OCI-M1 (cell line): Measurements from ENCODE around the gene NLRP10.
"Not testable (repeated sequence)": the region's sequence is repeated elsewhere in the genome, so short reads cannot be mapped to it uniquely, and the experiment has no call there.

Experiments
- DNase-seq: peaks from one replicate; lab custom pipeline; 2025; lab: John Stamatoyannopoulos, UW

Gene NLRP10

GRCh38 chr11:7965386-7965785 lies at the start of gene NLRP10:
Gene NLRP10, minus strand, starts transcription at chr11:7965447. Its CDS starts 1,952 bp downstream, at chr11:7963495.
- no peak for DNase-seq

GRCh38 chr11:8013833-8014232 lies 48.6 kb upstream of the NLRP10 start:
- DNase-seq = no peak

- DNase-seq = no peak
Observed at GRCh38 chr11:8011981-8012444, 46.8 kb upstream of the NLRP10 start.

GRCh38 chr11:8011371-8011770 lies 46.1 kb upstream of the NLRP10 start:
- no peak for DNase-seq

- DNase-seq = no peak
Observed at GRCh38 chr11:8009856-8010255, 44.6 kb upstream of the NLRP10 start.

- DNase-seq = no peak
Observed at GRCh38 chr11:8008212-8008611, 43.0 kb upstream of the NLRP10 start.

- peak; percentile 79 for DNase-seq
Observed at GRCh38 chr11:8006349-8006977, 41.2 kb upstream of the NLRP10 start.

- DNase-seq = no peak
Observed at GRCh38 chr11:8005556-8005955, 40.3 kb upstream of the NLRP10 start.

GRCh38 chr11:8004008-8004407 lies 38.8 kb upstream of the NLRP10 start:
- DNase-seq = no peak

GRCh38 chr11:8003187-8003586 lies 37.9 kb upstream of the NLRP10 start:
- DNase-seq = no peak

- no peak for DNase-seq
Observed at GRCh38 chr11:8002676-8003075, 37.4 kb upstream of the NLRP10 start.

- no peak for DNase-seq
Observed at GRCh38 chr11:8000390-8000789, 35.1 kb upstream of the NLRP10 start.

- DNase-seq = no peak
Observed at GRCh38 chr11:7999795-8000194, 34.5 kb upstream of the NLRP10 start.

GRCh38 chr11:7994581-7995278 lies 29.5 kb upstream of the NLRP10 start:
- DNase-seq = no peak

- DNase-seq = not testable (repeated sequence)
Observed at GRCh38 chr11:7987560-7987883, 22.3 kb upstream of the NLRP10 start.

GRCh38 chr11:7986768-7987559 lies 21.7 kb upstream of the NLRP10 start, which contains the start of gene EIF3F:
Gene EIF3F, plus strand, starts transcription at chr11:7987337. Its CDS starts 16 bp downstream, at chr11:7987353.
- peak; percentile 99 for DNase-seq

- DNase-seq = no peak
Observed at GRCh38 chr11:7983832-7984590, 18.8 kb upstream of the NLRP10 start.

- DNase-seq = no peak
Observed at GRCh38 chr11:7982582-7983119, 17.4 kb upstream of the NLRP10 start.

- DNase-seq = no peak
Observed at GRCh38 chr11:7981619-7982157, 16.4 kb upstream of the NLRP10 start.

GRCh38 chr11:7977232-7977917 lies 12.1 kb upstream of the NLRP10 start:
- peak; percentile 63 for DNase-seq

GRCh38 chr11:7974668-7975067 lies 9.4 kb upstream of the NLRP10 start:
- no peak for DNase-seq
